Tibial nerve (tissue), 4 donors: ENCODE data around the gene OPN1LW. TPM values are rescaled to one million over a fixed set of nuclear protein-coding genes. Genes with fewer than 3 reads are reported as not detected.
"Not testable (repeated sequence)": the region's sequence is repeated elsewhere in the genome, so short reads cannot be mapped to it uniquely, and the experiment has no call there.

ENCODE experiments used
- DNase-seq, 2 donors: peaks; one replicate each; pipeline ENCODE4 v3.0.0-alpha.2; 2019; ENCODE audit warnings: low spot score in 2 of 2
- H3K27ac ChIP-seq, 4 donors: fragments of 200-600 bp; sonication (generic) in 3 of 4; one replicate each; pipeline ENCODE4 v1.5.1; 2017 to 2019; ENCODE audit warnings: mild to moderate bottlenecking in 1 of 4
- H3K27me3 ChIP-seq, 2 donors: fragments of 200-600 bp; sonication (generic) in 1 of 2; one replicate each; pipeline versions ENCODE4 v1.5.1 to v1.6.0; 2017 to 2019
- H3K36me3 ChIP-seq, 3 donors: fragments of 200-600 bp; sonication (generic); one replicate each; pipeline ENCODE4 v1.5.1; 2018 to 2019
- H3K4me1 ChIP-seq, 4 donors: fragments of 200-600 bp; sonication (generic) in 3 of 4; one replicate each; pipeline ENCODE4 v1.5.1; 2017 to 2019
- H3K4me3 ChIP-seq, 4 donors: fragments of 200-600 bp; sonication (generic) in 3 of 4; one replicate each; pipeline ENCODE4 v1.5.1; 2017 to 2019; ENCODE audit warnings: mild to moderate bottlenecking in 1 of 4, moderate library complexity in 1 of 4
- H3K9me3 ChIP-seq, 4 donors: fragments of 200-600 bp; sonication (generic) in 3 of 4; one replicate each; pipeline ENCODE4 v1.5.1; 2017 to 2019
- CTCF ChIP-seq, 5 experiments: fragments of 200-600 bp in 3 of 5; fragments of 450-650 bp in 2 of 5; sonication (generic) in 3 of 5; IDR thresholded peaks; one replicate each; pipeline ENCODE4 v1.5.1; 2016 to 2019; ENCODE audit warnings: antibody characterized with exemption in 5 of 5, mild to moderate bottlenecking in 3 of 5, moderate library complexity in 2 of 5
- EP300 ChIP-seq, 2 donors: sonication (generic); formaldehyde crosslinking; IDR thresholded peaks; one replicate each; pipeline ENCODE4 v1.6.1; 2017; ENCODE audit warnings: antibody characterized with exemption in 2 of 2, mild to moderate bottlenecking in 1 of 2
- POLR2A ChIP-seq, 2 donors: fragments of 450-650 bp; IDR thresholded peaks; one replicate each; pipeline ENCODE4 v1.6.1; 2017; ENCODE audit warnings: antibody characterized with exemption in 2 of 2, mild to moderate bottlenecking in 2 of 2, moderate library complexity in 2 of 2
- WGBS, 2 donors: methylation state at CpG; one replicate each; pipeline ENCODE4 v1.1.5; 2018; 5-methylcytosine and 5-hydroxymethylcytosine counted together
- total RNA-seq, 4 donors: library from RNA; depleted of rRNA; stranded (reverse); fragments of >200 nt; gene quantifications; one replicate each; pipeline ENCODE4 v1.1.0, GENCODE V29; 2016

OPN1LW gene
- not detected for total RNA-seq

GRCh38 chrX:154144010-154144409, at the start of gene OPN1LW:
Gene OPN1LW (plus strand): TSS chrX:154144243. CDS start chrX:154144284, 41 bp downstream.
- 93 to 94% methylated on average over 5 to 13 of the region's 15 CpGs for WGBS, 2 donors
- H3K36me3 ChIP-seq, H3K27ac ChIP-seq: not testable (repeated sequence)

GRCh38 chrX:154094833-154095232, 49.2 kb upstream of the OPN1LW start:
- Histone ChIP-seq H3K36me3 (no peaks in the 10 kb centered on the region), H3K27me3 (no peaks in the 10 kb centered on the region), H3K4me1 (peaks cover 0 to 56% (median 15%) of the 10 kb centered on the region in 4 donors), H3K4me3 (no peak overlapping the region), H3K9me3 (no peaks in the 10 kb centered on the region), H3K27ac (peak overlapping the region in 3 of 4 donors; percentile 34 to 97 (median 95))
- TF ChIP-seq CTCF (IDR thresholded peaks at IDR 0.05) (no peak), EP300 (IDR thresholded peaks at IDR 0.05) (no peak), POLR2A (IDR thresholded peaks at IDR 0.05) (no peak)
- DNase-seq: no peak
- 18 to 46% methylated on average over 6 of the region's 6 CpGs for WGBS, 2 donors

More at GRCh38 chrX:154144010-154144409, at the start of gene OPN1LW:
- H3K9me3 ChIP-seq, H3K4me3 ChIP-seq, H3K27me3 ChIP-seq, H3K4me1 ChIP-seq, DNase-seq: not testable (repeated sequence)

GRCh38 chrX:154096140-154097002, 47.7 kb upstream of the OPN1LW start:
- H3K27ac ChIP-seq: peak overlapping the region; percentile 95 to 98 (median 97)
- no peaks in the 10 kb centered on the region for H3K27me3 ChIP-seq
- H3K9me3 ChIP-seq: no peaks in the 10 kb centered on the region
- H3K4me1 ChIP-seq: peaks cover 0 to 45% (median 15%) of the 10 kb centered on the region in 4 donors
- H3K36me3 ChIP-seq: no peaks in the 10 kb centered on the region
- WGBS, 2 donors: 4 to 54% methylated on average over 24 to 31 of the region's 31 CpGs
- TF ChIP-seq POLR2A (IDR thresholded peaks at IDR 0.05) (no peak), EP300 (IDR thresholded peaks at IDR 0.05) (peak in 1 of 2 donors; percentile 2)
- peak overlapping the region; percentile 49 to 82 (median 66) for H3K4me3 ChIP-seq
- DNase-seq: no peak

GRCh38 chrX:154097003-154097588, 46.9 kb upstream of the OPN1LW start:
- WGBS, 2 donors: 54% methylated on average over 77 of the region's 80 CpGs; no CpG with 5 or more reads in 1 of the 2 donors
- H3K27me3 ChIP-seq: no peaks in the 10 kb centered on the region
- TF ChIP-seq CTCF (IDR thresholded peaks at IDR 0.05) (no peak), EP300 (IDR thresholded peaks at IDR 0.05) (no peak), POLR2A (IDR thresholded peaks at IDR 0.05) (peak in 1 of 2 donors; percentile 18)

GRCh38 chrX:154097589-154098541, 46.2 kb upstream of the OPN1LW start, which contains the start of gene MECP2:
Gene MECP2 (minus strand): TSS chrX:154097717.
- 24 to 47% methylated on average over 14 to 26 of the region's 75 CpGs for WGBS, 2 donors
- Histone ChIP-seq H3K9me3 (no peaks in the 10 kb centered on the region), H3K36me3 (no peaks in the 10 kb centered on the region), H3K4me3 (peak within 1 kb of the TSS; percentile 49 to 82 (median 66)), H3K27me3 (no peaks in the 10 kb centered on the region), H3K4me1 (peaks cover 0 to 30% (median 9%) of the 10 kb centered on the region in 4 donors), H3K27ac (peak within 1 kb of the TSS; percentile 95 to 98 (median 97))
- DNase-seq: peak; percentile 81 to 84
- no peak for TF ChIP-seq CTCF (IDR thresholded peaks at IDR 0.05)
- peak in 1 of 2 donors; percentile 65 for TF ChIP-seq EP300 (IDR thresholded peaks at IDR 0.05)
- peak; percentile 31 to 53 for TF ChIP-seq POLR2A (IDR thresholded peaks at IDR 0.05)

More at GRCh38 chrX:154097003-154097588, 46.9 kb upstream of the OPN1LW start:
- Histone ChIP-seq H3K9me3 (no peaks in the 10 kb centered on the region), H3K36me3 (no peaks in the 10 kb centered on the region), H3K4me1 (peaks cover 0 to 37% (median 12%) of the 10 kb centered on the region in 4 donors), H3K4me3 (peak overlapping the region; percentile 49 to 82 (median 66)), H3K27ac (peak overlapping the region; percentile 95 to 98 (median 97))
- peak; percentile 33 to 49 for DNase-seq
